ENCODE measurements around the gene ZNF773. TPM values are rescaled to one million over a fixed set of nuclear protein-coding genes. Genes with fewer than 3 reads are reported as not detected.

The ZNF773 gene
- polyA plus RNA-seq, 1 donor from 2014 or later: 23.3 TPM

DNA sequence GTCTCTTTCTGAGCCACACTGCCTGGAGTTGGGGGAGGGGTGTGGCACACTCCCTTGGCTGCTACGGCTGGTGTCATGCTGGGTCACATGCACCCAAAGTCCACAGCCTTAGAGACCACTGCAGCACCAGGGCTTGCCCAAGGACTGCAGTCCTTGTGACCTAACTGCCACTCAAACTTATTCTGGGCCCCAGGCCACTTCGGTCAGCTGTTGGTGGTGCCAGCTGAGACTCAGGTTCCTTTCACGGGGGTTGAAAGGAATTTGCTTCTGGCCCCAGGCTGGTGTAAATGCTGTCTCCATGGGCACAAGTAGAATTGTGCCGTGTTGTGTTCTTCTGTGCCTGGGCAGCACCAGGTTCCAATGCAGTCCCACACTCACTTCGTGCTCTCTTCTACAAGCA lies 33.2 kb upstream of the ZNF773 start:
- H3K4me2 ChIP-seq (ENCODE audit: low read length): no peak overlapping the region
- no peaks in the 10 kb centered on the region for H4K20me1 ChIP-seq (ENCODE audit: insufficient read depth)
- no peaks in the 10 kb centered on the region for H3F3A ChIP-seq (ENCODE audit: insufficient read depth, low read length, poor library complexity, severe bottlenecking)
- TF ChIP-seq MXI1 (conservative IDR thresholded peaks at IDR 0.05; ENCODE audit: poor library complexity, severe bottlenecking) (no peak), EP300 (conservative IDR thresholded peaks at IDR 0.05; ENCODE audit: poor library complexity, severe bottlenecking) (no peak), RAD21 (conservative IDR thresholded peaks at IDR 0.05) (no peak), TAF1 (IDR thresholded peaks at IDR 0.05; ENCODE audit: low read depth) (no peak), EZH2 (IDR thresholded peaks at IDR 0.05; ENCODE audit: borderline replicate concordance, insufficient read depth, low read length, poor library complexity, severe bottlenecking) (no peak), POLR2AphosphoS5 (IDR thresholded peaks at IDR 0.05) (no peak), SMC3 (conservative IDR thresholded peaks at IDR 0.05; ENCODE audit: poor library complexity) (no peak)
- TF ChIP-seq, protein P1, sequence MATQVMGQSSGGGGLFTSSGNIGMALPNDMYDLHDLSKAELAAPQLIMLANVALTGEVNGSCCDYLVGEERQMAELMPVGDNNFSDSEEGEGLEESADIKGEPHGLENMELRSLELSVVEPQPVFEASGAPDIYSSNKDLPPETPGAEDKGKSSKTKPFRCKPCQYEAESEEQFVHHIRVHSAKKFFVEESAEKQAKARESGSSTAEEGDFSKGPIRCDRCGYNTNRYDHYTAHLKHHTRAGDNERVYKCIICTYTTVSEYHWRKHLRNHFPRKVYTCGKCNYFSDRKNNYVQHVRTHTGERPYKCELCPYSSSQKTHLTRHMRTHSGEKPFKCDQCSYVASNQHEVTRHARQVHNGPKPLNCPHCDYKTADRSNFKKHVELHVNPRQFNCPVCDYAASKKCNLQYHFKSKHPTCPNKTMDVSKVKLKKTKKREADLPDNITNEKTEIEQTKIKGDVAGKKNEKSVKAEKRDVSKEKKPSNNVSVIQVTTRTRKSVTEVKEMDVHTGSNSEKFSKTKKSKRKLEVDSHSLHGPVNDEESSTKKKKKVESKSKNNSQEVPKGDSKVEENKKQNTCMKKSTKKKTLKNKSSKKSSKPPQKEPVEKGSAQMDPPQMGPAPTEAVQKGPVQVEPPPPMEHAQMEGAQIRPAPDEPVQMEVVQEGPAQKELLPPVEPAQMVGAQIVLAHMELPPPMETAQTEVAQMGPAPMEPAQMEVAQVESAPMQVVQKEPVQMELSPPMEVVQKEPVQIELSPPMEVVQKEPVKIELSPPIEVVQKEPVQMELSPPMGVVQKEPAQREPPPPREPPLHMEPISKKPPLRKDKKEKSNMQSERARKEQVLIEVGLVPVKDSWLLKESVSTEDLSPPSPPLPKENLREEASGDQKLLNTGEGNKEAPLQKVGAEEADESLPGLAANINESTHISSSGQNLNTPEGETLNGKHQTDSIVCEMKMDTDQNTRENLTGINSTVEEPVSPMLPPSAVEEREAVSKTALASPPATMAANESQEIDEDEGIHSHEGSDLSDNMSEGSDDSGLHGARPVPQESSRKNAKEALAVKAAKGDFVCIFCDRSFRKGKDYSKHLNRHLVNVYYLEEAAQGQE (IDR thresholded peaks at IDR 0.05; ENCODE audit: borderline replicate concordance): no peak
- TF ChIP-seq, protein P2, sequence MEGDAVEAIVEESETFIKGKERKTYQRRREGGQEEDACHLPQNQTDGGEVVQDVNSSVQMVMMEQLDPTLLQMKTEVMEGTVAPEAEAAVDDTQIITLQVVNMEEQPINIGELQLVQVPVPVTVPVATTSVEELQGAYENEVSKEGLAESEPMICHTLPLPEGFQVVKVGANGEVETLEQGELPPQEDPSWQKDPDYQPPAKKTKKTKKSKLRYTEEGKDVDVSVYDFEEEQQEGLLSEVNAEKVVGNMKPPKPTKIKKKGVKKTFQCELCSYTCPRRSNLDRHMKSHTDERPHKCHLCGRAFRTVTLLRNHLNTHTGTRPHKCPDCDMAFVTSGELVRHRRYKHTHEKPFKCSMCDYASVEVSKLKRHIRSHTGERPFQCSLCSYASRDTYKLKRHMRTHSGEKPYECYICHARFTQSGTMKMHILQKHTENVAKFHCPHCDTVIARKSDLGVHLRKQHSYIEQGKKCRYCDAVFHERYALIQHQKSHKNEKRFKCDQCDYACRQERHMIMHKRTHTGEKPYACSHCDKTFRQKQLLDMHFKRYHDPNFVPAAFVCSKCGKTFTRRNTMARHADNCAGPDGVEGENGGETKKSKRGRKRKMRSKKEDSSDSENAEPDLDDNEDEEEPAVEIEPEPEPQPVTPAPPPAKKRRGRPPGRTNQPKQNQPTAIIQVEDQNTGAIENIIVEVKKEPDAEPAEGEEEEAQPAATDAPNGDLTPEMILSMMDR (IDR thresholded peaks at IDR 0.05; ENCODE audit: poor library complexity, severe bottlenecking): no peak
- H3K9me2 ChIP-seq (ENCODE audit: insufficient read depth, low read length): no peaks in the 10 kb centered on the region
- no peak overlapping the region for H3K27ac ChIP-seq (ENCODE audit: low read length)
- H3K79me2 ChIP-seq (replicated peaks; ENCODE audit: insufficient read depth, low read length): peaks cover 18% of the 10 kb centered on the region
- H3K36me3 ChIP-seq (ENCODE audit: insufficient read depth, low read length): peaks cover 29% of the 10 kb centered on the region
- peaks cover 27% of the 10 kb centered on the region for H3K9me3 ChIP-seq (ENCODE audit: low read length)
- H3K9ac ChIP-seq (ENCODE audit: low read length): no peak overlapping the region
- no peak overlapping the region for H3K4me3 ChIP-seq (ENCODE audit: low read length)
- H2AFZ ChIP-seq (ENCODE audit: low read depth, low read length): no peak overlapping the region
- no peaks in the 10 kb centered on the region for H3K27me3 ChIP-seq (ENCODE audit: insufficient read depth, low read depth, low read length)

DNA sequence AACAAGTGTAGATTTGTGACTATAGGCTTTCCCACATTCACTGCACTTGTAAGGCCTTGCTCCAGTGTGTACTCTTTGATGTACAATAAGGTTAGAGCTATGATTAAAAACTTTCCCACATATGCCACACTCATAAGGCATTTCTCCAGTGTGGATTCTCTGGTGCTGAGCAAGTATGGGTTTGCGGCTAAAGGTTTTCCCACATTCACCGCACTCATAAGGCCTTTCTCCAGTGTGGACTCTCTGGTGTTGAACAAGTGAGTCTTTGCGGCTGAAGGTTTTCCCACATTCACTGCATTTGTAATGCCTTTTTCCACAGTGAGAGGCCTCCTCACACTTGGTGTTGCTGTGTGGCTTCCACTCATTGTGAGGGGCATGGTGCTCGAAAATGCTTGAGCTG lies 26.1 kb upstream of the ZNF773 start:
- Histone ChIP-seq H3K9me2 (ENCODE audit: insufficient read depth, low read length) (no peaks in the 10 kb centered on the region), H3K9ac (ENCODE audit: low read length) (no peak overlapping the region), H3K4me3 (ENCODE audit: low read length) (no peak overlapping the region), H4K20me1 (ENCODE audit: insufficient read depth) (no peaks in the 10 kb centered on the region), H3K27me3 (ENCODE audit: insufficient read depth, low read depth, low read length) (no peaks in the 10 kb centered on the region), H3K27ac (ENCODE audit: low read length) (no peak overlapping the region), H3F3A (ENCODE audit: insufficient read depth, low read length, poor library complexity, severe bottlenecking) (peaks cover 6% of the 10 kb centered on the region), H2AFZ (ENCODE audit: low read depth, low read length) (no peak overlapping the region), H3K4me2 (ENCODE audit: low read length) (no peak overlapping the region), H3K36me3 (ENCODE audit: insufficient read depth, low read length) (peaks cover 56% of the 10 kb centered on the region), H3K9me3 (ENCODE audit: low read length) (peaks cover 53% of the 10 kb centered on the region), H3K79me2 (replicated peaks; ENCODE audit: insufficient read depth, low read length) (peaks cover 44% of the 10 kb centered on the region)
- TF ChIP-seq TAF1 (IDR thresholded peaks at IDR 0.05; ENCODE audit: low read depth) (no peak), EZH2 (IDR thresholded peaks at IDR 0.05; ENCODE audit: borderline replicate concordance, insufficient read depth, low read length, poor library complexity, severe bottlenecking) (no peak), SMC3 (conservative IDR thresholded peaks at IDR 0.05; ENCODE audit: poor library complexity) (no peak), RAD21 (conservative IDR thresholded peaks at IDR 0.05) (no peak), MXI1 (conservative IDR thresholded peaks at IDR 0.05; ENCODE audit: poor library complexity, severe bottlenecking) (no peak), POLR2AphosphoS5 (IDR thresholded peaks at IDR 0.05) (no peak), EP300 (conservative IDR thresholded peaks at IDR 0.05; ENCODE audit: poor library complexity, severe bottlenecking) (no peak)
- TF ChIP-seq, protein P1 (IDR thresholded peaks at IDR 0.05; ENCODE audit: borderline replicate concordance): no peak
- TF ChIP-seq, protein P2 (IDR thresholded peaks at IDR 0.05; ENCODE audit: poor library complexity, severe bottlenecking): no peak

Measured in neural cell (in vitro differentiated cells).